Measurements from ENCODE around the gene CETN1.

The CETN1 gene

DNA sequence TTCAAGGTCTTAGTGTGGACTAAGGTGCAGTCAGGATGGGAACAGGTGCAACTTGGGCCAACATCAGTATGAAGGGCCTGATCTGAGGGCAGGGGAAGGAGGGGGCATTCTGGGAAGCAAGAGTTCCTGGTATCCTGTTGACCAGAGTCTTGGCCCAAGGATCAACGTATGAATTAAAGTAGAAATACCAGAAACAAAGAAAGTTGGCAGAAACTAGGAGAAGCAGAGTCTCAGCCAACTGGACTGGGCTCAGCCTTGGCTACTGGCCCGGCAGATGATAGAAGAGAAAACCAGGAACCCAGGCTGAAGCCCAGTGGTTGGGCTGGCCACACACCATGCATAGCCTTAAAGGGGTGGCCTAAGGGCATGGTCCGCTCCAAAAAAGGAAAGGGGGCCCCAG lies 2.3 kb downstream of the CETN1 start:
- no peaks in the 10 kb centered on the region for H4K20me1 ChIP-seq (ENCODE audit: low read depth, low read length)
- no peaks in the 10 kb centered on the region for H3F3A ChIP-seq (ENCODE audit: insufficient read depth)
- no peaks in the 10 kb centered on the region for H3K27me3 ChIP-seq (ENCODE audit: low read length)
- H3K9me2 ChIP-seq (replicated peaks; ENCODE audit: insufficient read depth, low read length), result no peaks in the 10 kb centered on the region
- H3K4me2 ChIP-seq (ENCODE audit: low read depth, low read length, poor library complexity, severe bottlenecking), result no peak overlapping the region
- no peak overlapping the region for H3K4me3 ChIP-seq (ENCODE audit: insufficient read depth, low read length, poor library complexity, severe bottlenecking)
- no peak overlapping the region for H3K27ac ChIP-seq (ENCODE audit: low read depth, low read length)
- no peak overlapping the region for H2AFZ ChIP-seq (ENCODE audit: low read depth, low read length, severe bottlenecking)
- no peaks in the 10 kb centered on the region for H3K36me3 ChIP-seq (ENCODE audit: low read length)
- H3K79me2 ChIP-seq (ENCODE audit: insufficient read depth, low read length), result no peaks in the 10 kb centered on the region
- no peak for TF ChIP-seq EZH2phosphoT487 (conservative IDR thresholded peaks at IDR 0.05; ENCODE audit: low read length)
- TF ChIP-seq, protein P1, sequence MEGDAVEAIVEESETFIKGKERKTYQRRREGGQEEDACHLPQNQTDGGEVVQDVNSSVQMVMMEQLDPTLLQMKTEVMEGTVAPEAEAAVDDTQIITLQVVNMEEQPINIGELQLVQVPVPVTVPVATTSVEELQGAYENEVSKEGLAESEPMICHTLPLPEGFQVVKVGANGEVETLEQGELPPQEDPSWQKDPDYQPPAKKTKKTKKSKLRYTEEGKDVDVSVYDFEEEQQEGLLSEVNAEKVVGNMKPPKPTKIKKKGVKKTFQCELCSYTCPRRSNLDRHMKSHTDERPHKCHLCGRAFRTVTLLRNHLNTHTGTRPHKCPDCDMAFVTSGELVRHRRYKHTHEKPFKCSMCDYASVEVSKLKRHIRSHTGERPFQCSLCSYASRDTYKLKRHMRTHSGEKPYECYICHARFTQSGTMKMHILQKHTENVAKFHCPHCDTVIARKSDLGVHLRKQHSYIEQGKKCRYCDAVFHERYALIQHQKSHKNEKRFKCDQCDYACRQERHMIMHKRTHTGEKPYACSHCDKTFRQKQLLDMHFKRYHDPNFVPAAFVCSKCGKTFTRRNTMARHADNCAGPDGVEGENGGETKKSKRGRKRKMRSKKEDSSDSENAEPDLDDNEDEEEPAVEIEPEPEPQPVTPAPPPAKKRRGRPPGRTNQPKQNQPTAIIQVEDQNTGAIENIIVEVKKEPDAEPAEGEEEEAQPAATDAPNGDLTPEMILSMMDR (IDR thresholded peaks at IDR 0.05; ENCODE audit: insufficient read depth, low read length, poor library complexity, severe bottlenecking), result no peak
- no peak overlapping the region for H3K9ac ChIP-seq (ENCODE audit: low read length)
- H3K9me3 ChIP-seq (ENCODE audit: insufficient read depth, low read length), result peaks cover 4% of the 10 kb centered on the region; the same call in 1 of the 2 replicates

DNA sequence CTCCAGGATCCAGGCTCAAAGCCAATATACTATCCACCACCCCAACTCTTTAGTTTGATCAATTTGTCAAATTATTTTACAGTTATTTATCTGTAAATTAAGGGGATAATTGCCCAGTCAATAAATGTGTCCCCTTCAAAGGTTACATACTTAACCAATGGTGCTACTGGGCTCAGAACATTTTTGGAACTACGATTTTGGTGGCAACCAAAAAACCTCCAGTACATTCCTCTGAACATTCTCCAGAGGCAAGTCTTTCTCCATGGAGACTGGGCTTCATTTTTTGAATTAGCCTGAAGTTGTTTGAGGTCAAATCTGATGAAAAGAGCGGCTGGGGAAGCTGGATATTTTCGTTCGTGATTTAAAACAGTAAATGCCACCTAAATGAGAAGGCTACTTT lies 14.9 kb downstream of the CETN1 start:
- no peaks in the 10 kb centered on the region for H4K20me1 ChIP-seq (ENCODE audit: low read depth, low read length)
- H3K9me3 ChIP-seq (ENCODE audit: insufficient read depth, low read length), result no peaks in the 10 kb centered on the region
- no peak overlapping the region for H3K9ac ChIP-seq (ENCODE audit: low read length)
- no peaks in the 10 kb centered on the region for H3K79me2 ChIP-seq (ENCODE audit: insufficient read depth, low read length)
- H3K27ac ChIP-seq (ENCODE audit: low read depth, low read length), result no peak overlapping the region
- H3K36me3 ChIP-seq (ENCODE audit: low read length), result no peaks in the 10 kb centered on the region
- H3F3A ChIP-seq (ENCODE audit: insufficient read depth), result no peaks in the 10 kb centered on the region
- no peak overlapping the region for H3K4me3 ChIP-seq (ENCODE audit: insufficient read depth, low read length, poor library complexity, severe bottlenecking)
- H2AFZ ChIP-seq (ENCODE audit: low read depth, low read length, severe bottlenecking), result no peak overlapping the region
- no peaks in the 10 kb centered on the region for H3K27me3 ChIP-seq (ENCODE audit: low read length)
- no peaks in the 10 kb centered on the region for H3K9me2 ChIP-seq (replicated peaks; ENCODE audit: insufficient read depth, low read length)
- no peak overlapping the region for H3K4me2 ChIP-seq (ENCODE audit: low read depth, low read length, poor library complexity, severe bottlenecking)
- TF ChIP-seq EZH2phosphoT487 (conservative IDR thresholded peaks at IDR 0.05; ENCODE audit: low read length), result no peak
- TF ChIP-seq, protein P1 (IDR thresholded peaks at IDR 0.05; ENCODE audit: insufficient read depth, low read length, poor library complexity, severe bottlenecking), result no peak

DNA sequence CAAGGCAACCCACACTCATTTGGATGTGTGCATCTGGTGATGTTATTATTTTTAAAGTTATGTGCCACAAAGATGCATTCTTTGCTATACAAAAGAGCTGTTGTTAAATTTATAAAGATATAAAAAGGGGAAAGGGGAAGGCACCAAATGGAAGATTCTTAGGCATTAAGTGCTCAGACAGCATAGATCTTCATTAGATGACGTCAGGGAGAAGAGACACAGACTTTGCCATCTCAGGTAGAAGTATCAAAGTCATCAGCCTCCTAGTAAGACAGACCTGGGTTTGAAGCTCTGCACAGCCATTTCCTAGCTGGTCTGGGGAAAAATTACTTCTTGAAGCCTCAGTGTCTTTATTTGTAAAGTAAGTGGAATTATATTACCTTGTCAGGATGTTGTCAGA lies 15.4 kb downstream of the CETN1 start:
- Histone ChIP-seq H3K27me3 (ENCODE audit: low read length) (no peaks in the 10 kb centered on the region), H2AFZ (ENCODE audit: low read depth, low read length, severe bottlenecking) (no peak overlapping the region), H3K4me2 (ENCODE audit: low read depth, low read length, poor library complexity, severe bottlenecking) (no peak overlapping the region), H3K9ac (ENCODE audit: low read length) (no peak overlapping the region), H3F3A (ENCODE audit: insufficient read depth) (no peaks in the 10 kb centered on the region), H4K20me1 (ENCODE audit: low read depth, low read length) (no peaks in the 10 kb centered on the region), H3K4me3 (ENCODE audit: insufficient read depth, low read length, poor library complexity, severe bottlenecking) (no peak overlapping the region), H3K9me3 (ENCODE audit: insufficient read depth, low read length) (no peaks in the 10 kb centered on the region), H3K79me2 (ENCODE audit: insufficient read depth, low read length) (no peaks in the 10 kb centered on the region), H3K9me2 (replicated peaks; ENCODE audit: insufficient read depth, low read length) (no peaks in the 10 kb centered on the region), H3K36me3 (ENCODE audit: low read length) (no peaks in the 10 kb centered on the region), H3K27ac (ENCODE audit: low read depth, low read length) (no peak overlapping the region)
- TF ChIP-seq, protein P1 (IDR thresholded peaks at IDR 0.05; ENCODE audit: insufficient read depth, low read length, poor library complexity, severe bottlenecking), result no peak
- no peak for TF ChIP-seq EZH2phosphoT487 (conservative IDR thresholded peaks at IDR 0.05; ENCODE audit: low read length)
